T-helper 2 cell (primary cell): Measurements from ENCODE around the gene SULT4A1.

Source experiments
- DNase-seq, 5 experiments: peaks; one replicate each; pipeline versions ENCODE4 v3.0.0 to v3.0.0-alpha.2; 2012 to 2022

Gene SULT4A1

GRCh38 chr22:43843783-43844530, 18.4 kb downstream of the SULT4A1 start:
- DNase-seq = no peak

GRCh38 chr22:43841742-43842141, 20.6 kb downstream of the SULT4A1 start:
- no peak for DNase-seq

- DNase-seq = no peak
Observed at GRCh38 chr22:43840851-43841250, 21.5 kb downstream of the SULT4A1 start.

- no peak for DNase-seq
Observed at GRCh38 chr22:43840431-43840830, 21.9 kb downstream of the SULT4A1 start.

GRCh38 chr22:43839781-43840180, 22.5 kb downstream of the SULT4A1 start:
- DNase-seq = no peak

- no peak for DNase-seq
Observed at GRCh38 chr22:43838571-43839307, 23.6 kb downstream of the SULT4A1 start.

- DNase-seq = no peak
Observed at GRCh38 chr22:43838161-43838560, 24.2 kb downstream of the SULT4A1 start.

- no peak for DNase-seq
Observed at GRCh38 chr22:43837666-43838065, 24.6 kb downstream of the SULT4A1 start.

- DNase-seq = no peak
Observed at GRCh38 chr22:43835736-43836135, 26.6 kb downstream of the SULT4A1 start.

GRCh38 chr22:43835166-43835565, 27.1 kb downstream of the SULT4A1 start:
- no peak for DNase-seq

- no peak for DNase-seq
Observed at GRCh38 chr22:43833286-43834240, 28.8 kb downstream of the SULT4A1 start.

- DNase-seq = no peak
Observed at GRCh38 chr22:43832393-43833265, 29.7 kb downstream of the SULT4A1 start.

GRCh38 chr22:43831561-43832392, 30.5 kb downstream of the SULT4A1 start:
- DNase-seq = no peak

- DNase-seq = no peak
Observed at GRCh38 chr22:43830931-43831560, 31.3 kb downstream of the SULT4A1 start.

- DNase-seq = no peak
Observed at GRCh38 chr22:43829904-43830851, 32.1 kb downstream of the SULT4A1 start.

- DNase-seq = no peak
Observed at GRCh38 chr22:43828998-43829782, 33.1 kb downstream of the SULT4A1 start.

- DNase-seq = no peak
Observed at GRCh38 chr22:43828725-43828997, 33.7 kb downstream of the SULT4A1 start.

GRCh38 chr22:43827926-43828724, 34.2 kb downstream of the SULT4A1 start:
- DNase-seq = no peak
